Karpas-422 (cell line): ENCODE results near the gene CCNA1. TPM values are rescaled to one million over a fixed set of nuclear protein-coding genes. Genes with fewer than 3 reads are reported as not detected.
A peak's percentile ranks its signal among the peaks of the same experiment; 100 is the strongest.

Experiments
- DNase-seq: peaks from one replicate; pipeline ENCODE4 v3.0.0-alpha.2; 2015
- H2AFZ ChIP-seq: fragments of 200-600 bp; sonication (generic); 2 replicates; pipeline ENCODE4 v1.6.1; 2014; ENCODE audit warnings: antibody characterized with exemption, low read length, mixed read lengths
- H3K27ac ChIP-seq: fragments of 200-600 bp; sonication (generic); 2 replicates; pipeline ENCODE4 v1.5.1; 2014; ENCODE audit warnings: mild to moderate bottlenecking, low read length, moderate library complexity
- H3K27me3 ChIP-seq: fragments of 200-600 bp; sonication (generic); 2 replicates; pipeline ENCODE4 v1.6.1; 2014; ENCODE audit warnings: low read length, mixed read lengths
- H3K36me3 ChIP-seq: fragments of 200-600 bp; sonication (generic); 2 replicates; pipeline ENCODE4 v1.6.1; 2014; ENCODE audit warnings: low read length, mixed read lengths; ENCODE audit not compliant: insufficient read depth
- H3K4me1 ChIP-seq: fragments of 200-600 bp; sonication (generic); 2 replicates; pipeline ENCODE4 v1.6.1; 2014; ENCODE audit warnings: mild to moderate bottlenecking, low read length, mixed read lengths
- H3K4me2 ChIP-seq: fragments of 200-600 bp; sonication (generic); 2 replicates; pipeline ENCODE4 v1.6.1; 2014; ENCODE audit warnings: low read length, low read depth, mild to moderate bottlenecking; ENCODE audit not compliant: poor library complexity, severe bottlenecking
- H3K4me3 ChIP-seq: fragments of 200-600 bp; sonication (generic); 2 replicates; pipeline ENCODE4 v1.5.1; 2014; ENCODE audit warnings: mild to moderate bottlenecking, antibody characterized with exemption, low read length, mixed read lengths
- H3K79me2 ChIP-seq: fragments of 200-600 bp; sonication (generic); 2 replicates; pipeline ENCODE4 v1.6.1; 2014; ENCODE audit warnings: mild to moderate bottlenecking, low read length, mixed read lengths
- H3K9ac ChIP-seq: fragments of 200-600 bp; sonication (generic); 2 replicates; pipeline ENCODE4 v1.6.0; 2014; ENCODE audit warnings: low read length
- H3K9me2 ChIP-seq: fragments of 200-600 bp; sonication (generic), shearing (Covaris generic); replicated peaks from 2 replicates; pipeline ENCODE4 v1.6.0; 2014; ENCODE audit warnings: mild to moderate bottlenecking, low read length, moderate library complexity; ENCODE audit not compliant: insufficient read depth
- H3K9me3 ChIP-seq: fragments of 300-700, 200-600 bp; sonication (generic); 2 replicates; pipeline ENCODE4 v1.6.1; 2014; ENCODE audit warnings: low read length, mixed read lengths
- H4K20me1 ChIP-seq: fragments of 200-600 bp; sonication (generic); 2 replicates; pipeline ENCODE4 v1.6.1; 2014; ENCODE audit warnings: mild to moderate bottlenecking, antibody characterized with exemption, low read length, low read depth; ENCODE audit not compliant: insufficient read depth
- total RNA-seq: library from RNA; depleted of rRNA; stranded (reverse); fragments of >200 nt; shearing (Covaris generic); gene quantifications from 2 replicates; pipeline ENCODE4 v1.2.3, GENCODE V29; 2014; ENCODE audit warnings: low replicate concordance; rRNA removed

The CCNA1 gene
- total RNA-seq, 1 experiment from 2014 or later, result not detected

- no peak overlapping the region for H3K4me3 ChIP-seq
- H3K9me2 ChIP-seq, result no peaks in the 10 kb centered on the region
- H3K27ac ChIP-seq, result no peak overlapping the region
- no peaks in the 10 kb centered on the region for H3K36me3 ChIP-seq
- DNase-seq, result no peak
- no peaks in the 10 kb centered on the region for H3K79me2 ChIP-seq
- H2AFZ ChIP-seq, result no peak overlapping the region
- H3K27me3 ChIP-seq, result no peaks in the 10 kb centered on the region
- H3K4me2 ChIP-seq, result no peak overlapping the region
- no peaks in the 10 kb centered on the region for H3K4me1 ChIP-seq
- no peaks in the 10 kb centered on the region for H3K9me3 ChIP-seq
- no peaks in the 10 kb centered on the region for H4K20me1 ChIP-seq
- H3K9ac ChIP-seq, result no peak overlapping the region
Measured at GRCh38 chr13:36456577-36456976, 24.3 kb downstream of the CCNA1 start.

GRCh38 chr13:36461506-36461905 lies 29.2 kb downstream of the CCNA1 start:
- H3K9ac ChIP-seq, result no peak overlapping the region
- no peaks in the 10 kb centered on the region for H3K79me2 ChIP-seq
- no peaks in the 10 kb centered on the region for H4K20me1 ChIP-seq
- H3K9me3 ChIP-seq, result no peaks in the 10 kb centered on the region
- no peak overlapping the region for H2AFZ ChIP-seq
- H3K4me3 ChIP-seq, result no peak overlapping the region
- H3K4me1 ChIP-seq, result no peaks in the 10 kb centered on the region
- no peak for DNase-seq
- no peak overlapping the region for H3K27ac ChIP-seq
- H3K9me2 ChIP-seq, result no peaks in the 10 kb centered on the region
- no peaks in the 10 kb centered on the region for H3K36me3 ChIP-seq
- no peak overlapping the region for H3K4me2 ChIP-seq
- H3K27me3 ChIP-seq, result no peaks in the 10 kb centered on the region

- no peaks in the 10 kb centered on the region for H3K79me2 ChIP-seq
- no peak overlapping the region for H3K27ac ChIP-seq
- peak; percentile 55 for DNase-seq
- no peaks in the 10 kb centered on the region for H3K9me2 ChIP-seq
- no peaks in the 10 kb centered on the region for H3K36me3 ChIP-seq
- H2AFZ ChIP-seq, result no peak overlapping the region
- H3K27me3 ChIP-seq, result no peaks in the 10 kb centered on the region
- no peaks in the 10 kb centered on the region for H3K4me1 ChIP-seq
- H3K9ac ChIP-seq, result no peak overlapping the region
- H3K9me3 ChIP-seq, result no peaks in the 10 kb centered on the region
- H4K20me1 ChIP-seq, result no peaks in the 10 kb centered on the region
- no peak overlapping the region for H3K4me2 ChIP-seq
- no peak overlapping the region for H3K4me3 ChIP-seq
Measured at GRCh38 chr13:36475468-36475867, 43.2 kb downstream of the CCNA1 start.

DNA sequence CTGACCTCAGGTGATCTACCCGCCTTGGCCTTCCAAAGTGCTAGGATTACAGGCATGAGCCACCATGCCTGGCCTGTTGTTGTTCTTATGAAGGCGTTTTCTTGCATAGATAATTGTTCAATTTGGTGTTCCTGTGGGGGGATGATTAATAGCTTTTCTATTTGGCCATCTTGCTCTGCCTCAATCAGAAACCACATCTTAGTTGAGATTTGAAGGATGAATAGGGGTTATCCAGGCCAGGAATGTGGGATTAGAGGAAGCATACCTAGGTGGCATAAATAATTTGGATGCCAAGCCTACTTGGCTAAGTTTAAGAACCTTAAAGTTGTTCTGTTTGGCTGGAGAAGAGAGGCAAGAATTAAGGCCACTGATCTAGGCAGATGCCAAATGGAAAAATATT lies 44.4 kb downstream of the CCNA1 start:
- H3K9me2 ChIP-seq, result no peaks in the 10 kb centered on the region
- no peak overlapping the region for H3K4me3 ChIP-seq
- H4K20me1 ChIP-seq, result no peaks in the 10 kb centered on the region
- peaks cover 7% of the 10 kb centered on the region for H3K4me1 ChIP-seq
- H2AFZ ChIP-seq, result no peak overlapping the region
- H3K4me2 ChIP-seq, result no peak overlapping the region
- H3K79me2 ChIP-seq, result no peaks in the 10 kb centered on the region
- no peak overlapping the region for H3K27ac ChIP-seq
- H3K36me3 ChIP-seq, result no peaks in the 10 kb centered on the region
- DNase-seq, result no peak
- H3K27me3 ChIP-seq, result no peaks in the 10 kb centered on the region
- H3K9me3 ChIP-seq, result no peaks in the 10 kb centered on the region
- no peak overlapping the region for H3K9ac ChIP-seq

DNA sequence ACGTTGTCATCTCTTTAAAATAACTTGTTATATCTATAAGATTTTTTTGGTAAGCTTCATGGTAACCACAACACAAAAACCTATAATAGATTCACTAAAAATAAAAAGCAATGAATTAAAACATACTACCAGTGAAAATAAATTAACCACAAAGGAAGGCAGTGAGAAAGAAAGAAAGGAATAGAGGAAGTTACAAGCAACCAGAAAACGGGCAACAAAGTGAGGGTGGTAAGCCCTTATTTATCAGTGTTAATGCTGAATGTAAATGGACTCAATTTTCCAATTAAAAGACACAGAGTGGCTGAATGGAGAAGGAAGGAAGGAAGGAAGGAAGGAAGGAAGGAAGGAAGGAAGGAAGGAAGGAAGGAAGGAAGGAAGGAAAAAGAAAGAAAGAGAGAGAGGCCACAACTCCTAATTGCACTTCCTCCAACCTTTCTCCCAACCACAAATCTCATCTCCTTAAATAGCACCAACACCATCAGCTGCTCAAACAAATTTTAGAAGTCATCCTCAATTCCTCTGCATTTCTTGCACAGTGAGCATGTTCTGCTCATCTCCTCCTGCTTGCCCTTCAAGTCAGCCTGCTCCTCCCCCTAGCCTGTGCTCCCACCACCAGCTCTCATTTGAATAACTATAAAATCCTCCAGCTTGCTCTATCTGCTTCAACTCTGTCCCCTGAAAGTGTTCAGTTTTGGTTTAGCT lies 48.6 kb downstream of the CCNA1 start:
- Histone ChIP-seq H3K4me3 (no peak overlapping the region), H3K79me2 (no peaks in the 10 kb centered on the region), H4K20me1 (no peaks in the 10 kb centered on the region), H3K9ac (no peak overlapping the region), H3K36me3 (no peaks in the 10 kb centered on the region), H3K4me1 (peaks cover 7% of the 10 kb centered on the region), H3K4me2 (no peak overlapping the region), H2AFZ (no peak overlapping the region), H3K9me3 (no peaks in the 10 kb centered on the region), H3K27ac (no peak overlapping the region), H3K27me3 (no peaks in the 10 kb centered on the region), H3K9me2 (no peaks in the 10 kb centered on the region)
- DNase-seq, result no peak

DNA sequence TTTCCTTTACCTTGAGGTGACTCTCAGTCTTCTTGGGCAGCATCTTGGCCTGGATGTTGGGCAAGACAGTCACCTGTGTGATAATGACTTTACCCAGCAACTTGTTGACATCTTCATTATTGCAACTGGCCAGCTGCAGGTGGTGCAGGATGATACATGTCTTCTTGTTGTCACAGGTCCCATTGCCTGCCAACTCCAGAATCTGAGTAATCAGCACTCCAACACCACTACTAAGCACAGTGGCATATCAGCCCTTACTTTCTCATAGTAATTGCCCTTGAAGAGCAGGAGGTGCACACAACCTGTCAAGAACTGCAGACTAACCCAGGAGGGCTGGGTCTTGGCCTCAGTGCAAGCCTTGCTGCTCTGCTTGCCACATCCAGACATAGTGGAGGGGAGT lies 57.8 kb downstream of the CCNA1 start:
- no peak overlapping the region for H3K9ac ChIP-seq
- no peaks in the 10 kb centered on the region for H3K9me3 ChIP-seq
- H3K36me3 ChIP-seq, result no peaks in the 10 kb centered on the region
- H3K4me1 ChIP-seq, result no peaks in the 10 kb centered on the region
- H3K79me2 ChIP-seq, result no peaks in the 10 kb centered on the region
- H3K4me2 ChIP-seq, result no peak overlapping the region
- no peaks in the 10 kb centered on the region for H3K9me2 ChIP-seq
- no peak overlapping the region for H3K4me3 ChIP-seq
- no peak for DNase-seq
- no peak overlapping the region for H2AFZ ChIP-seq
- H4K20me1 ChIP-seq, result no peaks in the 10 kb centered on the region
- H3K27ac ChIP-seq, result no peak overlapping the region
- H3K27me3 ChIP-seq, result no peaks in the 10 kb centered on the region

Other genes starting within 250 kb of the CCNA1 start
- not detected in 2 replicates for gene SOHLH2, start 217.9 kb upstream of the CCNA1 start, total RNA-seq
- not detected in 2 replicates for gene CCDC169, start 134.7 kb upstream of the CCNA1 start, total RNA-seq
- gene SPART, start 86.1 kb upstream of the CCNA1 start, total RNA-seq, result not detected in 2 replicates
- gene SERTM1, start 241.5 kb downstream of the CCNA1 start, total RNA-seq, result not detected in 2 replicates